Posterior cingulate gyrus (tissue), 11 donors: ENCODE results near the gene GPR153.

ENCODE experiments used
- DNase-seq, 10 donors: peaks; one replicate each; pipeline versions ENCODE4 v3.0.0 to v3.0.0-alpha.2; 2020 to 2021; ENCODE audit warnings: mixed read lengths in 3 of 10
- intact Hi-C: fragments of 100-400 bp; cut with DNase I; formaldehyde crosslinking; loops from one replicate; pipeline ENCODE4 v1.15.1; 2023

Gene GPR153

DNA sequence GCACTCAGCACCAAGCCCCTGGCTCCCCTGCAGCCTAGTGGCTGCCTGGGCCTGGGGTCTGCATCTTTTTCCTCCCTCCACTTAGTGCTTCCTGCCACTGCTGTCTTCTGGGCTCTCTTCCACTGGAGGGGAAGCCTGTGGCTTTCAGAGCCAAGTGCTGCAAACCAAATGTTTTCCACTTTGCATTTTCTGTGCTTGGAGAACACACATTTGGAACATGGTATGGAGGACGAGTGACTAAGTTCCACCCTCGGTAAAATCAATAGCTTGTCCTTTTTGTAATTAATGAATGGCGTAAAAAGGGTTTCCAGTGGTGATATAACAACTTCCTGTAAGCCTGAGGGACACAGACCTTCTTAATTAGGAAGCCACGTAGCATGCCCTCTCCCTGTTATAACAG is 10.1 kb upstream of the GPR153 start:
- intact Hi-C loops: no loop called here
- DNase-seq: no peak

- DNase-seq: no peak
- intact Hi-C loops: no loop called here
These were observed 9.5 kb upstream of the GPR153 start for GRCh38 chr1:6270401-6270800.

GRCh38 chr1:6269720-6270400 is 9.0 kb upstream of the GPR153 start:
- peak in 6 of 10 donors; percentile 42 to 92 (median 65) for DNase-seq
- intact Hi-C loops: no loop called here

GRCh38 chr1:6269296-6269695 is 8.4 kb upstream of the GPR153 start:
- intact Hi-C loops: no loop called here
- no peak for DNase-seq

DNA sequence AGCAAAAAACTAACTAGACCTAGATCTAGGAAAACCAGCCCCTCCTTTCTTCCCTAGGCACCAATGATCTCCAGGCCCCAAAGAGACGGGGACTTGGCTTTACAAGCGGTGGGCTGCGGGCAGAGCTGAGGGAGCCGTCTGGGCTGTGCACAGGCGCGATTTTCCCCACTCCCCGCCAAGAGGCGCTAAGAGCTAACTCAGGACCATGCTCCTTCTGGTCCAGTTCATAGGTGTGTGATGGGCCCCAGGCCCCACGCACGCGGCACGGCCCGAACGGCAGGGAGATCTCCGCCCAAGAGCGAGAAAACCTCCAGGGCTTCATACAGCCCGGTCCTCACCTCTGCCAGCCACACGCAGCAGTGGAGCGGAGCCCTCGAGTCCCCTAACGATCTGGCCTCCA is 7.5 kb upstream of the GPR153 start:
- intact Hi-C loops: no loop called here
- DNase-seq: no peak

- intact Hi-C loops: no loop called here
- peak in 1 of 10 donors; percentile 62 for DNase-seq
These were observed 6.9 kb upstream of the GPR153 start for GRCh38 chr1:6267686-6268322.

DNA sequence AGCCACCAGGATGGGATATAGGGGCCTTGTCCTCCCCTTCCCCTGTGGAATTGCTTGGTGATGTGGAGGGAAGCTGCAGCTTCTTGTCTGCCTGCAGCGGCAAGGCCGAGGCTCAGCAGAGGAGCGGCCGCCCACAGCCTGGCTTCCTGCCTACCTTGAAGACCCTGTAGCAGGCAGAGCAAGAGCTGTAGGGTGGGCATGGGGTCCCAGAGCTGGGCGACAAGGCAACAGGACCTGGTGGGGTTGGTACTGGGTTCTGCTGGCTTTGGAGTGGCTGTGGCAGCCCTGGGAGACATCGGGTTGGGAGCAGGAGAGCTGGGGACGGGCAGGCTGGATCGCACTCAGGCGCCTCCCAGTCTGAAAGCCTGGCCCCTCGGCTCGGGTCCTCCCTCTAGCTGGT is 5.7 kb upstream of the GPR153 start:
- DNase-seq: no peak
- intact Hi-C loops: no loop called here

GRCh38 chr1:6265151-6265550 is 4.3 kb upstream of the GPR153 start:
- intact Hi-C loops: no loop called here
- DNase-seq: no peak

DNA sequence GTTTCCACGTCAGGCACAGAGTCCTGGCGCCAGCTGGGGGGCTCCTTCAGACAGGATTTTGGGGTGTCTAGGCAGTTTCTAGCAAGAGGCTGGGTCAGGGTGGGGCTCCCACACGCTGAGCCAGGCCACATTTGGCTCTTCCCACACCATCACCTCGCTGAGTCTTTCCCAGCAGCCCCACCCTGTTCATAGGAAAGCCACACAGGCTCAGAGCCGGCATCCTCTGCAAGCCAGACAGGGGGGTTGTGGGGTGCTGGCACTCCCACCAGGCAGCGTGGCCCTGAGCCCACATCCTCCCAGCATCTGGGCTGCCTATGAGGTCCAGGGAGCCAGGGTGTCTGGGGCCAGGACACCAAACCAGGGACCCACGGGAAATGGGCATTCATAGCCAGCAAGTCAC is 2.8 kb upstream of the GPR153 start:
- intact Hi-C loops: no loop called here
- no peak for DNase-seq

GRCh38 chr1:6262555-6263420 is 1.9 kb upstream of the GPR153 start:
- no peak for DNase-seq
- intact Hi-C loops: no loop called here

DNA sequence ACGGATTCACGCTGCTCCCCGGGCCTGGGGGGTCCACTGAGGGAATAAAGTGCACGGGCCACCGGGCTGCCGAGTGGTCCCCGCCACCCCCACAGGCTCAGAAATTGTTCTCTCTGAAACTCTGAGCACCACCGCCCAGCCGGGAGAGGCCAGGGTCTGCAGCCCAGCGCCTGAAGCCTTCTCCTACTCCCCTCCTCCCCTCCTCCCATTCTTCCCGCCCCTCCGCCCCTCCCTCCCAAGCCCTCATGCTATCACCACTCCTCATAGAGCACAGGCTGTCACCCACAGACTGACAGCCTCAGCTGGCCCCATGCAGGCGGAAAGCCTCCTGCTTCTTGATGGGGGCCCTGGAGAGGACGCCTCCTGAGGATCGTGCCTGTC is 707 bp upstream of the GPR153 start:
- intact Hi-C loops: no loop called here

GRCh38 chr1:6260433-6260934 is 414 bp downstream of the GPR153 start:
- intact Hi-C loops: no loop called here
- no peak for DNase-seq

More for the DNA sequence above, 707 bp upstream of the GPR153 start:
- no peak for DNase-seq

DNA sequence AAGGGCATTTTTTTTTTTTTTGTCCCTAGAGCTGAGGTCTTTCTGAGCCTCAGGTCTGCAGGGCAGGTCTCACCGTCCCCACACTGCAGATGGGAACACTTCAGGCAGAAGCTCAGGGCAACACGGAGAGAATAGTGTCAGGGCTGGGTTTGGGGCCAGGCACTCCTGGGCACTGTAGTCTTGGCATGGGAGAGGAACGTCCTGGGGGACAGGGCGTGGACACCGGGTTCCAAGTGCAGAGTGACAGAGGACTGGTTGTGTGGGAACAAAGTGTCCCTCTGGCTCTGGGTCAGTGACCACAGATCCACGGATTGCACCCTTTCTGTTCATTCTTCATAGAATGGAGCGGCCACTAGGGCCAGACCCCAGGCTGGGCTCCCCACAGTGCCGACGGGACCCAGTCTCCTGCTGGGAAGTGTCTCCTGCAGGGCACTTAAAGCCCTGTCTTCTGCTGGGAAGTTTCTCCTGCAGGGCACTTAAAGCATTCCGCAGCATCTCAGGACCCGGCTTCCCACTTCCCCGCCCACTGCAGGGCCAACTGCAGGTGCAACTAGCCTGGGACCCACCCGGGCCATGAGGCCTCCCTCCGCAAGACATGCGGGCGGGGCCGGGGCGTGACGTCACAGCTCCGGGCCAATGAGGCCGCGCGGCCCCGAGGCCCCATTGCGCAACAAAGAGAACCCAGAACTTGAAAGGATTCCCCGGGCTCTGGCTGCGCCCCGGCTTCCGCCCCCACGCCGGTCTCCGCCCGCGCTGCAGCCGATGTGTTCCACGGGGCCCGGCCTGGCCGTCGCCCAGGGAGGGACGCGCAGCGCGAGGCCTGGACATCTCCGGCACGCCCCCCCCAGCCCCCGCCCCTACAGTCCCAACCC is 1.2 kb downstream of the GPR153 start:
- peak in 8 of 10 donors; percentile 41 to 93 (median 52) for DNase-seq
- intact Hi-C loops: no loop called here

- intact Hi-C loops: no loop called here
- DNase-seq: no peak
These were observed 2.2 kb downstream of the GPR153 start for GRCh38 chr1:6258675-6259074.

GRCh38 chr1:6257541-6258069 is 3.3 kb downstream of the GPR153 start:
- no peak for DNase-seq
- intact Hi-C loops: no loop called here

DNA sequence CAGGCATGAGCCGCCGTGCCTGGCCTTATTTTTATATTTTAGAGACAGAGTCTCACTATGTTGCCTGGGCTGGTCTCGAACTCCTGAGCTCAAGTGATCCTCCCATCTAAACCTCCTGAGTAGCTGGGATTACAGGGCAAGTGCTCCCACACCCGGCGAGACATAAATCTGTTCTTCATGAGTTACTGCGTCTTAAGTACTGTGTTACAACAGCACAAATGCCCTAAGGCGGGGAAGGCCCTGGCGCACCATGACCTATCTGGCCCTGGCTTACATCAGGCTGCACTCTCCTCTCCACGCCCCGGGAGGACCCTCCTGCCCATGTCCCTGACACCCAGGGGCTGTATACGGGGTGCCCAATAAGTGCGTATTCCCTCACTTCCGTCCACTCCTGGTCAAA is 4.3 kb downstream of the GPR153 start:
- no peak for DNase-seq
- intact Hi-C loops: no loop called here

DNA sequence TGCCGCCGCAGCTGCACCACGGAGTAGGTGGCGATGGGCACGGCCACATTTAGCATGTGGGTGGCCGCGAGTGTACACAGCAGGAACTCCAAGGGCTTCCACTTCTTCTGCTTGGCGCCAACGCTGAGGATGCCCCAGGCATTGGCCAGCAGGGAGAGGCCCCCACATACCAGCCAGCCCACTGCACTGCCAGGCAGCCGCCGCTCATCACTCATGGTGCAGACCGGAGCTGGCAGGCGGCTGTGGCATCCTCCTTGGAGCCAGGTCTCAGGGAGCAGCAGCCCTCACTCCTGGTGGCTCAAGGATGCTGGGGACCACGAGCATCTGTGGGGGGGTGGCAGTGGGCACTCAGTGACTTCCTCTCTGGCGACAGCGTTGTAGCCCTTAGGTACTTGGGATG is 6.2 kb downstream of the GPR153 start:
- intact Hi-C loops: no loop called here
- DNase-seq: no peak

DNA sequence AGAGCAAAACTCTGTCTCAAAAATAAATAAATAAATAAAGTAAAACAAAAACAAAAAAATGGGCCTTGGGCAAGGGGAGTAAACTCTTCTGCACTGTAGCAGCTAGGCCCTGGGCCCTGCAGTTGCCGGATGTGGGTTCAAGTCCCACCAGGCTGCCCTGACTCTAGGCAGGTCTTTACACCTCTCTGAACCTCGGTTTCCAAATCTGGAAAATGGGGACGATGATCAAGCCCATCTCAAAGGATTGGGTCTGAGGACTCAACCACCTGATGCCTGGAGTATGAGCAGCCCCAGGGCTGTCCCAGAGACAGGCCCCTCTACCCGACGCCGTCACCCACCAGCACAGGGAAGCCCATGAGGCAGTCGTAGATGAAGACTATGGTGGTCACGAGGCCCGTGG is 7.5 kb downstream of the GPR153 start:
- intact Hi-C loops: no loop called here
- no peak for DNase-seq

DNA sequence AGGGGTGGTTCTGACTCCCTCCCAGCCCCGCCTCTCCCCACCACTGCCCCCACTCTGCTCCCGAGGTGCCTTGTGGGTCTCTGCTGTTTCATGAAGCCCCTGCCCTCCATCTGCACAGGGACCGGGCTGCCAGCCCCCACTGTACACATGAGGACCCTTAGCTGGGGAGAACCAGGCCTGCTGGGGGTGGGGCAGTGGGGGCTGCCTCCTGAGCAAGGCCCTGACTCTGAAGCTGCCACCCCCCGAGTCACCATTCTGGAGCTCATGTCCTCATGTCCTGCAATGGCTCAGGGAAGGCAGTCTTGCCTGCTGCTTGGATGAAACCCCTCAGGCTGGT is 8.6 kb downstream of the GPR153 start:
- intact Hi-C loops: no loop called here
- peak in 1 of 10 donors; percentile 77 for DNase-seq

DNA sequence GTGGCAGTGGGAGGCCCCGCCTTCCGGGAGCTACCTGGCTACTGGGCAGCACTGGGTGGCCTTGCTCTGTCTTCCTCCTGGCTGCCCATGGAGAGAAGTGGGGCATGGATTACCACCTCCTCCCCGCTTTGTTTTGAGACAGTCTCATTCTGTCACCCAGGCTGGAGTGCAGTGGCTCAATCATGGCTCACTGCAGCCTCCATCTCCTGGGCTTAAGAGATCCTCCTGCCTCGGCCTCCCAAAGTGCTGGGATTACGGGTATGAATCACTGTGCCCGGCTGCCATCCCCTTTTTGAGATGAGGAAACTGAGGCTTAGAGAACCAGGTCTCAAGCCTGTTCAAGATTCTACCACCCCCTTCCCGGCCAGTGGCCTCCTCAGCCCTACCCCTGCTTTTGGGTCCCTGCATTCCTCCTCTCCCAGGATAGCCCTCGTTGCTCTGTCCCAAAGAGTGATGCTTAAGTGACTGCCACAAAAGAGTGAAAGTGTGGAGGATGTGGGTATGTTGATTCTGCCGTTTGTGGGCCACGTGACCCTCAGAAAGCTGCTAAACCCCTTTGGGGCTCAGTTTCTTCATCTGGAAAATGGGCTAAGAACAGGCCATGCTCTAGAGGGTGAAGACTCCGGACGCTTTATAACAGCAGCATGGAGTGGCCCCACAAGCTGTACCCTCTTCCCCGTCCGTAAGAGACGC is 9.1 kb downstream of the GPR153 start:
- DNase-seq: peak in 1 of 10 donors; percentile 37

More for the DNA sequence above, 9.1 kb downstream of the GPR153 start:
- intact Hi-C loops: no loop called here
